NCI-H2029 treated with DMSO at 0.1 percent for 48 hours (cell line): ENCODE results near the gene TCF20.

Experiments used
- DNase-seq: peaks from one replicate; lab custom pipeline; 2025; lab: John Stamatoyannopoulos, UW

Gene TCF20

DNA sequence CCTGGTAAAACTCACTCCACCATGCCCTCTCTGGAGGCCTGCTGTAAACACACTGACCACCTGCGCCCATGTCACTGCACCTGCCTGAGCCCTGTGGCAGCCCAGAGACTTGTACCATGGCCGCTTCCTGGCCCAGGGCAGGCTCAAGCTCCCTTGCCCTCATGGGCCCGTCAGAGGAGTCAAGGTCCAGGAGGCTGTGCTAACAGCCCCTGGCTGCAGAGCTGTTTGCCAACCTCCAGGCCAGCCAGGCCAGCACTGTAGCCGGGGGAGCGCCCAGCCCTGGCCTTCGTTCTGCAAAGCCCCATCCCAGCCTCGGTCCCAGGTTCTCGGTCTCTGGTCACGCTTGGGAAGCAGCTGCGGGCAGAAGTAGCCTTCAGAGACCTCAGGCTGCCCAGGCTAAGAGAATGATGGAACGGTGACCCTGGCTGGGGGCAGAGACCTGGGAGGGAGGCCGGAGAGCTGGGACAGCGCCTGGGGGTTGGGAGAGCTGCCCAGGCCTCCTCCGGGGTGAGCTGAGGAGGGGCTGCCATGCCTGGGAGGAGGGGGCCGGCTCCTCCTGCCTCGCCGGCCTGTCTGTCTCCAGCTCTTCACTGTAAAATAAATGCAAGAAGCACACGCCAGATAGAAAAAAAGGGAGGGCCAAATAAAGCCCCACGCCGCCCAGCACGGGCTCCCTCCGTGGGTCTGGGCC lies 11.9 kb upstream of the TCF20 start:
- DNase-seq, result no peak

DNA sequence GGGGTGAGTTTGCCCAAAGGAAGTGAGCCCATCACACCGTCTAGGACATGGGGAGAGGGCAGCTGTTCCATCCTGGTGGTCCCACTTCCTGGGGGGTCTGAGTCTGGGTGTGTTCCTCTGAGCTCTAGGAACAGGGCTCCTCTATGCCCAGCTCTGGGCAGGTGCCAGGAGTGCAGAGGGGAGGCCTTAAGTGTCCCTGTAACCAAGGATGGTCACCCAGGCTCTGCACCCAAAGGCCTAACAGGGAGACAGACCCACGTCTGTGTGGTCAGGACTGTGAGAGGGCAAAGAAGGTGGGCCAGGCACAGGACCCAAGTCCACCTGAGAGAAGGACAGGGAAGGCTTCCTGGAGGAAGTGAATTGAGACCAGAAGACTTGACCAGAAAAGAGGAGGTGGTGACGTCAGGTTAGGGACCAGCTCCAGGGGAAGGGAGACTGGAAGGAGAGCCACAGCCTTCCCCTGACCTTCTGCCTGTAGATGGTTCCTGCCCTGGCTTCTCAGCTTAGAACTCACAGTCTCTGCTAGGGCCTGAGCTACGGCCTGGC lies 11.3 kb upstream of the TCF20 start:
- DNase-seq, result no peak

DNA sequence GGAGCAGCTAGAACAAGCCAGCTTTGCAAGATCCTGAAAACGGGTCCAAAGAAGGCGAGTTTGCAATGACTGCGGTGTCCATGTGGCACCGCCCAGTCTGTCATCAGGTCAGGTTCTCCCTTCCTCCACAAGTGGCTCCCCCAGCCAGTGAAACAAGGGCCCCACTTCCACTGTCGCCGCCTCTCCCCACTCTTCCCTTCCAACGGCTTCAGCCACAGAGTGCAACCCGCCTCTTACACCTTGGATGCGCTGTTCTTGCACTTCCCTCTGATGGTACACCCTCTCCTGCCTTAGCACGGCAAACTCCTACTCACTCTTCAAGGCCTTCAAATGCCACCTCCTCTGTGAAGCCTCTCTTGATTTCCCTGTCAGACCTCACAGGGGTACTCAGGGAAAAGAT lies 10.8 kb upstream of the TCF20 start:
- no peak for DNase-seq

DNA sequence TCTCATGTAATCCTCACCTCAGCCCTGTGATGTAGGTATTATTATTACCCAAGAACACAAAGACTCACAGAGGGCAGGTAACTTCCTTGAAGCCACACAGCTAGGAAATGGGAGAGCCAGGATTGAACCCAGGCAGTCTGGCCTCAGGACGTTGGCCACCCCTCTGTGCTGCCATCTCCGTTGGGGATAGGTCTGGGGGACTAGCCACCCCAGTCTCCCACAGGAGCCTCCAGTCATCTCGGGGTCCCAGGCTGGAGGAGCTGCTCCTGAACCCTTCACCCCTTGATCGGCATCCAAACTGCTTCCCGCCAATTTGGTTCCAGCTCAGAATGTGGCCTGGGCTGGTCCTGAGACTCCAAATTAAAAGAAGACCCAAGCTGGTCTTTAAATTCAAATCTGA lies 10.4 kb upstream of the TCF20 start:
- no peak for DNase-seq

- DNase-seq, result no peak
Measured at GRCh38 chr22:42280140-42280539, 9.7 kb upstream of the TCF20 start.

DNA sequence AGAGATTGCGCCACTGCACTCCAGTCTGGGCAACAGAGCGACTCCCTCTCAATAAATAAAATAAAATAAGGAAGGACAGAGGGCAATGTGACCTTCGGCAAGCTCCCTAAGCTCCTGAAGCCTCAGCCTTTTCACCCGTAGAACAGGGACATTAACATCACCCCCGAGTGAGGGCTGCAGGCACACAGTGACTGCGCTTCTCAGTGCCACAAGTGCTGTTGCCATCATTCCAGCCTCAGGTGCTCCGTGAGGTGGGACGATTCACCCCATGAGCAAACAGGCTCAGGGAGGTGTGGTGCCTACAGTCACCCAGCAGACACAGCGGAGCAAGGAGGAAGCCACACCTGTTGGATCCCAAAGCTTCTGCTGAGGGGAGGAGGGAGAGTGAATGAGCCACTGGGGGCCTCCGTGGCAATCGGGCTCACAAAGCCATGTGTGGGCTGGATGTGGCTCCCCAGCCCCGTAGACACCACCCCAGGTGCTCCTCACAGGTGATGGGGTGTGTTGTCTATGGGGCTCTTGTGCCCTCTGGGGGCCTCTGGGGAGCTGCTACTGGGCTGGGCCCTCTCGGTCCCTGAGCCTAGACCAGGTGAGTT lies 9.1 kb upstream of the TCF20 start:
- no peak for DNase-seq

- DNase-seq, result no peak
Measured at GRCh38 chr22:42277988-42278776, 7.7 kb upstream of the TCF20 start.

- DNase-seq, result no peak
Measured at GRCh38 chr22:42277232-42277753, 6.8 kb upstream of the TCF20 start.

DNA sequence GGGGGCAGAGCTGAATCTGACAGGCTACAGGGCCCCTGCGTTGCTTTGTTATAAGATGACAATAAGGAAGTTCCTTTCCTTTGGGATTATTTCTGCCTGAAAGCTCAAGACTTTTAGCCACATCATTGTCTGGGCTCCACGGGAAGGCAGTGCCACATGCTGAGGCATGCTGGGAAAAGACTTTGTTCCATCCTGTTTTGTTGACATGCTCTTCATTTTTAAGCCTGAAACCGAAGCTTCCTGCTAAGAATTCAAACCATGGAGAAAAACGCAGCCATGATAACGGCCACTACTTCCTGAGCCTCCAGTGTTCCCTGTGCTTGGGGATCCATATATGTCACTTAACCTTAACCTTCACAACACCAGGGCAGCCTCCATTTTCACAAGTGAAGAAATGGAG lies 5.5 kb upstream of the TCF20 start:
- no peak for DNase-seq

DNA sequence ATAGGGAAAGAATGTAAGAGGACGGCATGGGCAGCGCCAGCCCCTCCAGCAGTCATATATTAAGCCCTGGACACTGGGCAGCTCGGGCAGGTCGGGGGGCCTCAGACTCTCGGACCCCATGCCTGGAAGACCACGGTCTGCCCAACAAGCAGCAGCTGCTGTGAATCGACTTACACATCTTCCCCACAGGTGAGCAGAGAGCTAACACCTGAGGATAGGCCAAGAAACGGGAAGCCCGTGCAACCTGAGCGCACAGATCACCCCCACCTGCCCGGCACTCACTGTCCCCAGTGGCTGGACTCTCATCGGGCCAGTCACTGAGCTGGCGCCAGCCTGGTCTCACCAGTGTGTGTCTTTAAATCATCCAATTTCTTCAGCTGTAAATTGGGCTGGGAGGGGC lies 4.7 kb upstream of the TCF20 start:
- DNase-seq, result no peak

DNA sequence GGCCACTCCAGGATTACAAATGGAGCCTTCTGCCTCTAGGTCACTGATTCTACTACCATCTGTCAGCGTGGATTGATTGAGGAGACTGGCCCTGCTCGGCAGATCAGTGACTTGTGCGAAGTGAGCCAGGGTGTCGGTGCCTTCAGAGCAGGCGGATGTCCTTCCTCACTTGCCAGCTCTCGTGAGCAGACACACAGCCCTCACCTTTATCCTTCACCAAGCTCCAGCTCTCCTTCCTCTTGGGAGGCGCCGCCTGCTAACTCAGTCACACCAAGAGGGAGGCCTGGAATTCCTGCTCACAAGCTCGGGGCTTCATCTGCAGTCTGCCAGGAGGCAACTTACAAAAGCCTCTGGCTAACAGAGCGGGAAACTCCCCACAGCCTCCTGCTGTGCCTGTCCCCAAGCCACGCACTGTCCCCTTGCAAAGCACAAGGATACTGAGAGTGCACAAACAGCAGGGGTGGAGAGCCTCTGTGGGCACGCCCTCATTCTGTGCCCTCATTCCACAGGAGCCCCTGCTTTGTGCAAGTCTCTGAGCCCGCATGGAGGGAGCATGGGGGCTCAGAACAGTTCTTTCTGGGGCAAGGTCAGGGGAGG lies 3.5 kb upstream of the TCF20 start:
- DNase-seq, result no peak

DNA sequence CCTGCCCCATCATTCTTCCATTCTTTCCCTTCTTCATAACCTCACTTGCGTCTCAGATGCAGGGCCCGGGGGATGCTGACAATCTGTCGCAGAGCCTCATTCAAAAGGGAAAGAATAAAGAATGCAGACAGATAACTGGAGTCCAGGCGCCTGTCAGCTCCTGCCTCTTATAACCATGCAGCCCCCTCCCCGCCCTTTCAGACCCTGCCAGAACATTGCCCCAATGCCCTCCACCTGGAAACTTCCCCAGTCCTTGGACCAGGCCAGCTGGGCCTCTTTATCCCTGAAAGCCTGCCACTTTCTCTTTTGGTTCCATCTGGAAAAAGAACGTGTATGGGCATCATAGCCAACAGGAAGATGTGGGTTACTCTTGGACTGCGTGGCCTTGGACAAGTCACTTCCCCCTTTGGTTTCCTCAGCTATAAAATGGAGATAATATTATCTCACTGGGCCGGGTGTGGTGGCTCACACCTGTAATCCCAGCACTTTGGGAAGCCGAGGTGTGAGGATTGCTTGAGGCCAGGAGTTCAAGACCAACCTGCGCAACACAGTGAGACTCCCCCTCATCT lies 2.1 kb upstream of the TCF20 start:
- DNase-seq, result no peak

- no peak for DNase-seq
Measured at GRCh38 chr22:42271906-42272305, 1.5 kb upstream of the TCF20 start.

- DNase-seq, result no peak
Measured at GRCh38 chr22:42271191-42271813, 849 bp upstream of the TCF20 start.

DNA sequence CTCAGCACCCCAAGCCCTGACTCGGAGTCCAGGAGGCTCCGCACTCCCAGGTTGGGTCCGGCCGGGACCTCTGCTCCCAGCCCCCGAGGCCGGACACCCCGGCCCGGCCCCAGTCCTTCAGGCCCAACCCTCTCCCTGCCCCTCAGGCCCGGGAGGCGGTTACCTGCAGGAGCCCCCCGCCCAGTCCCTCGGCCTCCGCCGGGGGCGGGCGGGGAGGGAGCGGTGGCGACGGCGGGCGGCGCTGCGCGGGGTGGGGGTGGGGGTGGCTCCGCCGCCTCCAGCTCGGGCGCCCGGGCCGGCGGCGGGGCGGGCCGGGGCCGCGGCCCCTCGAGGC lies 310 bp downstream of the TCF20 start:
- no peak for DNase-seq

DNA sequence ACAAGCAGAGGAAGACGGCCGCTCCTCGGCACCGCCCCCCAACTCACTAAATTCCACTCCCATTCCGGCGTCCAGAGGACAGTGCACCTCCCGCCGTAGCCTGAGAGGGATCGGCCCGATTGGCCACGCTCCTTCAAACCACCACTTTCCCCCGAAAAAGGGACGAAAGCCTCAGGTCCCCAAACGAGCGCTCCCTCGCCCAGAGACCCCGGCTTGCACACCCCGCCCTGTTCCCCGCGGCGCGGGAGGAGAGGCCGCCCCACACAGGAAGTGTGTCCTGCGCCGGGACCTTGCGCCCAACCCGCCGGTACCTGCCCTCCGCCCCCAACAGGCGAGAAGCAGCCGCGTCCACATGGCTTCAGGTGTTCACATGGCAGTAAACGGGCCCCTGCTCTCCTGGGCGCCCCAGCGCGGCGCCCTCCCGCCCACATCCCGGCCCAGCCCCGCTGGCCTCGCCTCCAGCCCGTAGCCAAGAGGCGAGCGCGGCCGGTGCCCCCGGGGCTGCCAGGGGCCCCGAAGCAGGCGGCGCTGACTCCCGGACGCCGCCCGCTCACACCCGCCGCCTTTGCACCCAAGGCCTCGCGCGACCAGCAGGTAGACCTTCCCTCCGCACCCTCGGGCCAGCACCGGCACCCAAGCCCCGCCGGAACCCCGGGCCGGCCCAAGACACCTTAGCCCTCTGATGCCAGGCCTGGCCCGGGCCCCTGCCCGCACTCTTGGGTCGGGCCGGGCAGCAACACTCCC lies 849 bp downstream of the TCF20 start:
- no peak for DNase-seq

DNA sequence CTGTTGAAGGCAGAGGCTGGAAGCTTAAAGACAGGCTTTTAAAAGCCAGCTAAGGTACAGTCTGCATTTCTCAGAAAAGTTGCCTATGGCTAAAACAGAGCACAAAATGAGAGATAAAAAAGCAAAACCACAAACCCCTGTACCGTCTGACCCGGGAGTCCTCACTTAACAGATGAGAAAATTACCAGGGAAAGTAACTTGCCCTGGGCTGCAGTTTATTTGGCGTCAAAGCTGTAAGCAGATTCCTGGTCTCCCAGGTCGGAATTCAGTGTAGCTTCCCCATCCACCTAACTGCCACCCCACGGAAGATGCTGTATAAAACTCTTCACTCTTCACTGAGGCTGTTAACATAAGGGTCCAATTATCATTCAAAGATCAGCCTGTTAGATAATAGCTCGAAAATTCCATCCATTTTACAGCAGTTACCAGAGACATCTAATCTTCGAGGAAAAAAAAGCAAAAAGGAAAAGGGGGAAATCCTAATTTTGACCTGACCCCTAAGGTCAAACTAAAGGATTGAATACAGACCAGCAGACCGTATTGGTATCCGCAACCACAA lies 1.5 kb downstream of the TCF20 start:
- no peak for DNase-seq

- DNase-seq, result no peak
Measured at GRCh38 chr22:42265321-42265720, 5.1 kb downstream of the TCF20 start.

- no peak for DNase-seq
Measured at GRCh38 chr22:42263944-42264343, 6.5 kb downstream of the TCF20 start.

DNA sequence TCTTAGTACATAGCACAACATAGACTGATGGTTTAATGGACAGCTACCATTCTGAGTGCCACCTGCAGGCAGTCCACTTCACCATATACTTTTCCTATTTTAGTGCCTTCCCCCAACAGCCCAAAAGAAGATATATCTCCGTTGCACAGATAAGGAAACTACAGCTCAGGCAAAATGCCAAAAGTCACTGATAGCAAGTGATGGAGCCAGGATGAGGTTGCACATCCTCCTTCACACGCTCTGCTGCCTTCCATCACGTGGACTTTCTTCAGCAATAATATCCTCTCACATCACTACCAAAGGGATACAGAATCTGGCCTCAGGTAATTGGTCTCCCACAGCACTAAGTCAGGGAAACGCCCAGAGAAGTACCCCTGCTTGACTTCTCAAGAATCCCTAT lies 7.5 kb downstream of the TCF20 start:
- DNase-seq, result no peak

- DNase-seq, result no peak
Measured at GRCh38 chr22:42261296-42261695, 9.2 kb downstream of the TCF20 start.
